IMR-90 (cell line): ENCODE data around the gene TLCD2. TPM values are rescaled to one million over a fixed set of nuclear protein-coding genes. Genes with fewer than 3 reads are reported as not detected.
A peak's percentile ranks its signal among the peaks of the same experiment; 100 is the strongest.
"Not testable (repeated sequence)": the region's sequence is repeated elsewhere in the genome, so short reads cannot be mapped to it uniquely, and the experiment has no call there.

Source experiments
- ATAC-seq: fragments of 200-7000 bp; cut with Tn5 transposase; 2 replicates; pipeline ENCODE4 v1.9.1; 2020; ENCODE audit warnings: low read depth, mild to moderate bottlenecking, moderate library complexity
- BruUV-seq: library from RNA; stranded (reverse); fragments of 400-500 nt; replicated peaks from 2 replicates; lab custom pipeline; 2021; lab: Mats Ljungman, UMichigan
- CTCF ChIA-PET: fragments of 300-600 bp; formaldehyde crosslinking; extraction: SDS; loops from one replicate; lab custom pipeline; 2021; ENCODE audit warnings: antibody characterized with exemption; lab: Yijun Ruan, JAX
- POLR2A ChIA-PET: fragments of 300-600 bp; sonication (Branson Sonifier 250); formaldehyde crosslinking; loops from one replicate; lab custom pipeline; 2022; ENCODE audit warnings: antibody characterized with exemption; ENCODE audit not compliant: unreplicated experiment; lab: Charles Lee
- DNase-seq: peaks from one replicate; pipeline ENCODE4 v3.0.0; 2013
- H2AFZ ChIP-seq: replicated peaks from 2 replicates; pipeline ENCODE3; 2013; ENCODE audit warnings: low read length, mild to moderate bottlenecking; ENCODE audit not compliant: poor library complexity
- H2AK5ac ChIP-seq: 2 replicates; pipeline ENCODE4 v1.6.1; 2013; ENCODE audit warnings: low read depth, low read length, inconsistent platforms
- H2AK9ac ChIP-seq: replicated peaks from 2 replicates; pipeline ENCODE3; 2013; ENCODE audit warnings: mild to moderate bottlenecking, low read depth, low read length, moderate library complexity; ENCODE audit not compliant: poor library complexity
- H2BK120ac ChIP-seq: 2 replicates; pipeline ENCODE4 v1.6.1; 2013; ENCODE audit warnings: low read depth, low read length, inconsistent platforms
- H2BK15ac ChIP-seq: 3 replicates; pipeline ENCODE4 v1.6.1; 2013; ENCODE audit warnings: low read depth, low read length, inconsistent platforms
- H2BK20ac ChIP-seq: 2 replicates; pipeline ENCODE4 v1.6.1; 2013; ENCODE audit warnings: low read depth, mild to moderate bottlenecking, inconsistent platforms, low read length, moderate library complexity
- H2BK5ac ChIP-seq: 2 replicates; pipeline ENCODE4 v1.6.1; 2013; ENCODE audit warnings: mild to moderate bottlenecking, low read depth, low read length, inconsistent platforms; ENCODE audit not compliant: poor library complexity, severe bottlenecking
- H3K14ac ChIP-seq: replicated peaks from 2 replicates; pipeline ENCODE4 v1.6.1; 2013; ENCODE audit warnings: low read depth, low read length, inconsistent platforms
- H3K18ac ChIP-seq: 2 replicates; pipeline ENCODE4 v1.6.1; 2013; ENCODE audit warnings: low read depth, low read length, control low read depth
- H3K23ac ChIP-seq: 2 replicates; pipeline ENCODE4 v1.6.1; 2013; ENCODE audit warnings: low read depth, low read length, inconsistent platforms
- H3K27ac ChIP-seq: 2 replicates; pipeline ENCODE4 v1.5.1; 2013; ENCODE audit warnings: mild to moderate bottlenecking, control low read depth, low read length; ENCODE audit not compliant: insufficient read depth
- H3K27me3 ChIP-seq: 2 replicates; pipeline ENCODE4 v1.6.1; 2013; ENCODE audit warnings: low read length; ENCODE audit not compliant: control insufficient read depth, insufficient read depth
- H3K36me3 ChIP-seq: 2 replicates; pipeline ENCODE4 v1.6.1; 2013; ENCODE audit warnings: low read length, mixed read lengths; ENCODE audit not compliant: control insufficient read depth, insufficient read depth
- H3K4ac ChIP-seq: 2 replicates; pipeline ENCODE4 v1.6.1; 2013; ENCODE audit warnings: low read depth, low read length, inconsistent platforms
- H3K4me1 ChIP-seq: 2 replicates; pipeline ENCODE4 v1.6.1; 2013; ENCODE audit warnings: low read length, mixed read lengths; ENCODE audit not compliant: control insufficient read depth, insufficient read depth
- H3K4me2 ChIP-seq: 2 replicates; pipeline ENCODE4 v1.6.1; 2013; ENCODE audit warnings: low read depth, mild to moderate bottlenecking, control low read depth, low read length, moderate library complexity
- H3K4me3 ChIP-seq: 2 replicates; pipeline ENCODE4 v1.5.1; 2013; ENCODE audit warnings: low read depth, mild to moderate bottlenecking, control low read depth, low read length, moderate library complexity; ENCODE audit not compliant: insufficient read depth
- H3K56ac ChIP-seq: 2 replicates; pipeline ENCODE4 v1.6.1; 2013; ENCODE audit warnings: low read length, inconsistent platforms; ENCODE audit not compliant: insufficient read depth; ENCODE audit errors: extremely low read depth
- H3K79me1 ChIP-seq, 2 experiments: 2 replicates each; pipeline ENCODE4 v1.6.1; 2013; ENCODE audit warnings: low read length in 2 of 2, inconsistent platforms in 1 of 2, low read depth in 1 of 2
- H3K9ac ChIP-seq: 2 replicates; pipeline ENCODE4 v1.6.1; 2013; ENCODE audit warnings: low read depth, low read length, control low read depth
- H3K9me1 ChIP-seq: 2 replicates; pipeline ENCODE4 v1.6.1; 2013; ENCODE audit warnings: low read length, inconsistent platforms; ENCODE audit not compliant: insufficient read depth
- H3K9me3 ChIP-seq: 2 replicates; pipeline ENCODE4 v1.6.1; 2013; ENCODE audit warnings: low read length; ENCODE audit not compliant: control insufficient read depth, insufficient read depth
- H4K20me1 ChIP-seq: 2 replicates; pipeline ENCODE4 v1.6.1; 2013; ENCODE audit warnings: low read length, inconsistent platforms; ENCODE audit not compliant: insufficient read depth
- H4K5ac ChIP-seq: 2 replicates; pipeline ENCODE4 v1.6.1; 2013; ENCODE audit warnings: mild to moderate bottlenecking, low read depth, low read length, control low read depth
- H4K8ac ChIP-seq, 2 experiments: 2 replicates each; pipeline ENCODE4 v1.6.1; 2013; ENCODE audit warnings: low read depth in 2 of 2, low read length in 2 of 2, control low read depth in 1 of 2, inconsistent platforms in 1 of 2
- H4K91ac ChIP-seq: 2 replicates; pipeline ENCODE4 v1.6.1; 2013; ENCODE audit warnings: low read depth, low read length, inconsistent platforms; ENCODE audit not compliant: insufficient read depth
- USF2 ChIP-seq: fragments of 150-350 bp; IDR thresholded peaks from 2 replicates; pipeline ENCODE4 v1.6.1; 2017; ENCODE audit warnings: mild to moderate bottlenecking, antibody characterized with exemption, low read length, low read depth
- whole genome bisulfite sequencing, 2 experiments: methylation state at CpG; one replicate each; pipeline versions ENCODE4 v1.1.5 to v1.1.7; 2013; ENCODE audit warnings: missing lambda C conversion rate in 2 of 2; ENCODE audit not compliant: insufficient read length in 1 of 2; ENCODE audit errors: extremely low coverage in 2 of 2; 5-methylcytosine and 5-hydroxymethylcytosine counted together
- dilution Hi-C: fragments of 300-500 bp; cut with HindIII; formaldehyde crosslinking; loops from one replicate; pipeline ENCODE4 v1.14.3; 2018; ENCODE audit warnings: low sequenced_read_pairs; ENCODE audit not compliant: unreplicated experiment
- in situ Hi-C: fragments of 300-500 bp; cut with MboI; formaldehyde crosslinking; loops from 3 replicates; pipeline ENCODE4 v1.14.3; 2019; ENCODE audit warnings: low sequenced_read_pairs, inconsistent platforms, mixed read lengths
- intact Hi-C: fragments of 100-400 bp; cut with micrococcal nuclease; formaldehyde crosslinking; loops from 2 replicates; pipeline ENCODE4 v1.10.0; 2022
- polyA plus RNA-seq, 3 experiments: library from polyadenylated mRNA; depleted of rRNA; stranded (reverse); fragments of >200 nt; gene quantifications; 2 replicates each; pipeline ENCODE4 v1.2.3, GENCODE V29; 2012; ENCODE audit warnings: low replicate concordance in 1 of 3
- total RNA-seq: library from RNA; depleted of rRNA; stranded (reverse); fragments of >200 nt; gene quantifications from 2 replicates; pipeline ENCODE4 v1.2.3, GENCODE V29; 2012

The TLCD2 gene
- total and polyA plus RNA-seq, 2 of the 4 experiments (the other 2 are of a cell fraction): 0.72 to 1.2 TPM

GRCh38 chr17:1722022-1722421 is 11.8 kb upstream of the TLCD2 start:
- Histone ChIP-seq H2AFZ (peak overlapping the region; percentile 2), H3K4ac (peak overlapping the region; percentile 31; the same call in 1 of the 2 replicates), H3K14ac (peak overlapping the region; percentile 55; the same call in 1 of the 2 replicates), H2BK20ac (peak overlapping the region; percentile 34; the same call in 1 of the 2 replicates), H3K9me1 (peaks cover 11% of the 10 kb centered on the region), H3K4me1 (peaks cover 14% of the 10 kb centered on the region), H3K79me1 (peaks cover 10 to 34% of the 10 kb centered on the region in 2 experiments)
- H2AK9ac ChIP-seq, H3K18ac ChIP-seq, ATAC-seq, H3K23ac ChIP-seq, H4K20me1 ChIP-seq, H2BK15ac ChIP-seq, H2BK120ac ChIP-seq, H3K27ac ChIP-seq, H3K27me3 ChIP-seq, H3K4me3 ChIP-seq, H3K9me3 ChIP-seq, H2AK5ac ChIP-seq, H4K91ac ChIP-seq, H2BK5ac ChIP-seq, BruUV-seq, intact Hi-C loops, H4K8ac ChIP-seq, H3K9ac ChIP-seq, H3K4me2 ChIP-seq, H4K5ac ChIP-seq, H3K36me3 ChIP-seq, H3K56ac ChIP-seq, dilution Hi-C loops: not testable (repeated sequence)
- CTCF ChIA-PET: interaction anchor here (0.7 to 5.1 kb wide), 3 partner anchors 60 to 160 kb away, joined by 3 to 31 read pairs (median 3); no protein-coding TSS in a partner anchor
- WGBS, 2 experiments: 96% methylated on average over 7 of the region's 8 CpGs; no CpG with 5 or more reads in 1 of the 2 experiments
- peak; percentile 82 for TF ChIP-seq USF2
- DNase-seq: peak; percentile 83
- in situ Hi-C loops: loop anchor here (5.0 to 25.0 kb wide), 2 partner anchors 65 to 315 kb away; partner anchors contain the start of genes DPH1, OVCA2 and RTN4RL1
- POLR2A ChIA-PET: interaction anchor here (0.6 kb wide), 1 partner anchor 73 kb away, joined by 3 read pairs; no protein-coding TSS in a partner anchor
